ENCODE results near the gene INTS14. TPM values are rescaled to one million over a fixed set of nuclear protein-coding genes. Genes with fewer than 3 reads are reported as not detected.
A peak's percentile ranks its signal among the peaks of the same experiment; 100 is the strongest.

Gene INTS14
- total RNA-seq, 1 experiment from 2014 or later = 44.7 TPM

- no peaks in the 10 kb centered on the region for H4K20me1 ChIP-seq (ENCODE audit: control insufficient read depth, insufficient read depth, insufficient read length)
Observed at GRCh38 chr15:65612616-65612946, 1.6 kb upstream of the INTS14 start.

More at GRCh38 chr15:65612616-65612946, 1.6 kb upstream of the INTS14 start:
- H3K27ac ChIP-seq (ENCODE audit: insufficient read length, low read depth, low read length) = no peak overlapping the region
- Mint-ChIP-seq H3K9me3 (no peaks in the 10 kb centered on the region; a peak in 1 of 5 replicates), H3K36me3 (ENCODE audit: insufficient read depth in 1 of 3, low read depth in 3 of 3) (peaks cover 0 to 1% (median 0%) of the 10 kb centered on the region in 3 experiments; a peak in 1 of 7 replicates), H3K27me3 (ENCODE audit: low read depth) (no peaks in the 10 kb centered on the region; the same call in none of the 2 replicates), H3K27ac (peak overlapping the region in 1 of 3 experiments; percentile 99; a peak in 2 of 7 replicates), H3K4me3 (peak overlapping the region; percentile 90 to 92; a peak in 2 of 5 replicates), H3K4me1 (peaks cover 16 to 21% of the 10 kb centered on the region in 2 experiments)
- H4K91ac ChIP-seq (ENCODE audit: insufficient read length, low read depth, low read length) = no peak overlapping the region
- no peak overlapping the region for H3K14ac ChIP-seq (ENCODE audit: insufficient read depth, low read length)
- H3K9ac ChIP-seq (ENCODE audit: extremely low read depth, insufficient read length, low read length) = no peak overlapping the region
- TF ChIP-seq CTCF (conservative IDR thresholded peaks at IDR 0.05) = no peak
- no peak overlapping the region for H3K23ac ChIP-seq (ENCODE audit: insufficient read length, low read depth, low read length)
- H3K79me2 ChIP-seq (ENCODE audit: insufficient read depth, low read length) = peaks cover 2% of the 10 kb centered on the region; the same call in 1 of the 2 replicates
- no peak overlapping the region for H2BK120ac ChIP-seq (ENCODE audit: low read depth, low read length, poor library complexity, severe bottlenecking)
- H2BK5ac ChIP-seq (ENCODE audit: insufficient read length, low read length) = no peak overlapping the region
- no peak for DNase-seq
- no CpG with 5 or more reads among the region's 2 CpGs for WGBS (ENCODE audit: extremely low coverage, insufficient read length, low lambda C conversion rate)
- no peak overlapping the region for H4K8ac ChIP-seq (replicated peaks; ENCODE audit: insufficient read length, low read depth, low read length)
- no peak overlapping the region for H3K4ac ChIP-seq (ENCODE audit: low read depth, low read length)
- H3T11ph ChIP-seq (ENCODE audit: low read length) = no peak overlapping the region
- no peak overlapping the region for H4K5ac ChIP-seq (ENCODE audit: insufficient read length, low read depth, low read length)
- H3K4me2 ChIP-seq (ENCODE audit: insufficient read depth, insufficient read length, low read length) = no peak overlapping the region
- H2BK15ac ChIP-seq (ENCODE audit: low read depth, low read length) = no peak overlapping the region
- no peaks in the 10 kb centered on the region for H3K9me3 ChIP-seq (ENCODE audit: control insufficient read depth, low read depth, low read length)
- no peak overlapping the region for H2AK5ac ChIP-seq (ENCODE audit: insufficient read length, low read length)
- H3K4me1 ChIP-seq (ENCODE audit: insufficient read depth, low read length) = peaks cover 2% of the 10 kb centered on the region; the same call in 1 of the 2 replicates
- H2BK12ac ChIP-seq (ENCODE audit: insufficient read length, low read depth, low read length) = no peak overlapping the region
- H3K56ac ChIP-seq (ENCODE audit: insufficient read length, low read depth, low read length) = no peak overlapping the region
- H3K27me3 ChIP-seq (ENCODE audit: insufficient read depth, low read length) = no peaks in the 10 kb centered on the region
- no peaks in the 10 kb centered on the region for H3K79me1 ChIP-seq (ENCODE audit: insufficient read depth, low read depth, low read length, poor library complexity, severe bottlenecking)
- H2AFZ ChIP-seq (ENCODE audit: low read length) = no peak overlapping the region
- H3K23me2 ChIP-seq (ENCODE audit: insufficient read length, low read depth, low read length, poor library complexity, severe bottlenecking) = peaks cover 8% of the 10 kb centered on the region
- H2BK20ac ChIP-seq (ENCODE audit: low read depth, low read length, poor library complexity, severe bottlenecking) = no peak overlapping the region
- H3K18ac ChIP-seq (ENCODE audit: insufficient read length, low read depth, low read length) = no peak overlapping the region
